CD4-positive, CD25-positive, alpha-beta regulatory T cell (primary cell): ENCODE data around the gene EPHA2. TPM values are rescaled to one million over a fixed set of nuclear protein-coding genes. Genes with fewer than 3 reads are reported as not detected.

Experiments used
- ATAC-seq, 2 donors: fragments of 150-1000 bp; cut with Tn5 transposase; one replicate each; pipeline ENCODE4 v1.10.0; 2021; ENCODE audit warnings: low read depth in 2 of 2, moderate number of reproducible peaks in 2 of 2, moderate library complexity in 1 of 2
- DNase-seq, 3 donors: peaks; one replicate each; pipeline versions ENCODE4 v3.0.0 to v3.0.0-alpha.2; 2012 to 2022; ENCODE audit warnings: mixed read lengths in 1 of 3
- H3K27ac ChIP-seq: one replicate; pipeline ENCODE4 v1.7.0; 2013; ENCODE audit warnings: mild to moderate bottlenecking, low read length; ENCODE audit not compliant: insufficient read depth, poor library complexity, severe bottlenecking
- H3K27me3 ChIP-seq: one replicate; pipeline ENCODE4 v1.7.0; 2013; ENCODE audit warnings: low read length; ENCODE audit not compliant: control insufficient read depth, insufficient read depth
- H3K36me3 ChIP-seq: one replicate; pipeline ENCODE4 v1.7.0; 2013; ENCODE audit warnings: mild to moderate bottlenecking, low read length, moderate library complexity; ENCODE audit not compliant: control insufficient read depth, insufficient read depth
- H3K4me1 ChIP-seq: 2 replicates; pipeline ENCODE4 v1.7.0; 2013; ENCODE audit warnings: mild to moderate bottlenecking, low read length; ENCODE audit not compliant: insufficient read depth, control insufficient read depth, poor library complexity, severe bottlenecking
- H3K4me3 ChIP-seq: one replicate; pipeline ENCODE4 v1.7.0; 2013; ENCODE audit warnings: low read depth, mild to moderate bottlenecking, low read length, moderate library complexity
- H3K9me3 ChIP-seq, 2 experiments: 1 replicate in 1 of 2; 2 replicates in 1 of 2; pipeline ENCODE4 v1.7.0; 2013; ENCODE audit warnings: low read length in 2 of 2, mild to moderate bottlenecking in 1 of 2, moderate library complexity in 1 of 2; ENCODE audit not compliant: control insufficient read depth in 2 of 2
- H3K27ac Mint-ChIP-seq, 3 donors: one replicate each; pipeline ENCODE4 v1.8.0; 2020 to 2022; ENCODE audit warnings: mild to moderate bottlenecking in 3 of 3, mixed read lengths in 3 of 3, moderate library complexity in 2 of 3
- H3K27me3 Mint-ChIP-seq: one replicate; pipeline ENCODE4 v1.8.0; 2022; ENCODE audit warnings: mild to moderate bottlenecking, mixed read lengths
- H3K36me3 Mint-ChIP-seq: one replicate; pipeline ENCODE4 v1.8.0; 2020; ENCODE audit warnings: mixed read lengths
- H3K4me1 Mint-ChIP-seq, 4 donors: one replicate each; pipeline ENCODE4 v1.8.0; 2020 to 2022; ENCODE audit warnings: mixed read lengths in 4 of 4, mild to moderate bottlenecking in 1 of 4
- H3K4me3 Mint-ChIP-seq, 4 donors: one replicate each; pipeline ENCODE4 v1.8.0; 2020 to 2022; ENCODE audit warnings: mild to moderate bottlenecking in 4 of 4, mixed read lengths in 4 of 4, moderate library complexity in 3 of 4
- H3K9me3 Mint-ChIP-seq, 7 donors: one replicate each; pipeline ENCODE4 v1.8.0; 2020 to 2022; ENCODE audit warnings: mixed read lengths in 7 of 7, mild to moderate bottlenecking in 3 of 7, moderate library complexity in 2 of 7
- polyA plus RNA-seq, 4 donors: library from polyadenylated mRNA; unstranded; fragments of 300-500 nt; fragmentation: Illumina TruSeq; gene quantifications; one replicate each; pipeline ENCODE4 v1.2.3, GENCODE V29; 2021
- total RNA-seq: library from RNA; stranded (reverse); gene quantifications from one replicate; pipeline ENCODE4 v1.2.3, GENCODE V29; 2022

EPHA2 gene
- total and polyA plus RNA-seq, 5 donors from 2014 or later = not detected

- Mint-ChIP-seq H3K36me3 (no peaks in the 10 kb centered on the region), H3K4me1 (no peaks in the 10 kb centered on the region), H3K4me3 (no peak overlapping the region), H3K9me3 (no peaks in the 10 kb centered on the region), H3K27ac (no peak overlapping the region), H3K27me3 (peaks cover 5% of the 10 kb centered on the region)
- Histone ChIP-seq H3K27ac (no peak overlapping the region), H3K4me1 (no peaks in the 10 kb centered on the region), H3K27me3 (no peaks in the 10 kb centered on the region), H3K36me3 (no peaks in the 10 kb centered on the region), H3K9me3 (no peaks in the 10 kb centered on the region), H3K4me3 (no peak overlapping the region)
- DNase-seq (no peak), ATAC-seq (no peak)
Measured at GRCh38 chr1:16137890-16138467, 17.9 kb downstream of the EPHA2 start.

GRCh38 chr1:16135501-16135900 is 20.4 kb downstream of the EPHA2 start:
- ATAC-seq (no peak), DNase-seq (no peak)
- Mint-ChIP-seq H3K27me3 (peaks cover 5% of the 10 kb centered on the region), H3K9me3 (no peaks in the 10 kb centered on the region), H3K36me3 (no peaks in the 10 kb centered on the region), H3K27ac (no peak overlapping the region), H3K4me3 (no peak overlapping the region), H3K4me1 (no peaks in the 10 kb centered on the region)
- Histone ChIP-seq H3K36me3 (no peaks in the 10 kb centered on the region), H3K4me3 (no peak overlapping the region), H3K27me3 (no peaks in the 10 kb centered on the region), H3K27ac (no peak overlapping the region), H3K4me1 (no peaks in the 10 kb centered on the region), H3K9me3 (no peaks in the 10 kb centered on the region)

- H3K4me3 Mint-ChIP-seq = no peak overlapping the region
- H3K36me3 ChIP-seq = no peaks in the 10 kb centered on the region
Measured at GRCh38 chr1:16134906-16135305, 21.0 kb downstream of the EPHA2 start.

GRCh38 chr1:16134066-16134801 is 21.6 kb downstream of the EPHA2 start:
- DNase-seq (no peak), ATAC-seq (no peak)
- Mint-ChIP-seq H3K4me1 (no peaks in the 10 kb centered on the region), H3K9me3 (peaks cover 0 to 2% (median 0%) of the 10 kb centered on the region in 7 donors), H3K27me3 (peaks cover 5% of the 10 kb centered on the region), H3K36me3 (no peaks in the 10 kb centered on the region), H3K27ac (no peak overlapping the region), H3K4me3 (no peak overlapping the region)
- no peaks in the 10 kb centered on the region for H3K36me3 ChIP-seq
- no peaks in the 10 kb centered on the region for H3K9me3 ChIP-seq
- no peak overlapping the region for H3K27ac ChIP-seq
- H3K4me1 ChIP-seq = no peaks in the 10 kb centered on the region
- H3K4me3 ChIP-seq = no peak overlapping the region
- no peaks in the 10 kb centered on the region for H3K27me3 ChIP-seq

More at GRCh38 chr1:16134906-16135305, 21.0 kb downstream of the EPHA2 start:
- Histone ChIP-seq H3K27me3 (no peaks in the 10 kb centered on the region), H3K4me3 (no peak overlapping the region), H3K4me1 (no peaks in the 10 kb centered on the region), H3K9me3 (no peaks in the 10 kb centered on the region), H3K27ac (no peak overlapping the region)
- DNase-seq = no peak
- H3K27me3 Mint-ChIP-seq = peaks cover 5% of the 10 kb centered on the region
- H3K4me1 Mint-ChIP-seq = no peaks in the 10 kb centered on the region
- no peaks in the 10 kb centered on the region for H3K36me3 Mint-ChIP-seq
- ATAC-seq = no peak
- H3K27ac Mint-ChIP-seq = no peak overlapping the region
- peaks cover 0 to 2% (median 0%) of the 10 kb centered on the region in 7 donors for H3K9me3 Mint-ChIP-seq

GRCh38 chr1:16133007-16133961 is 22.6 kb downstream of the EPHA2 start:
- no peak for ATAC-seq
- Mint-ChIP-seq H3K36me3 (no peaks in the 10 kb centered on the region), H3K4me3 (no peak overlapping the region), H3K4me1 (no peaks in the 10 kb centered on the region), H3K27me3 (peaks cover 5% of the 10 kb centered on the region), H3K27ac (no peak overlapping the region), H3K9me3 (peaks cover 0 to 2% (median 0%) of the 10 kb centered on the region in 7 donors)
- no peak overlapping the region for H3K4me3 ChIP-seq
- no peak for DNase-seq
- H3K36me3 ChIP-seq = no peaks in the 10 kb centered on the region
- H3K4me1 ChIP-seq = no peaks in the 10 kb centered on the region
- no peak overlapping the region for H3K27ac ChIP-seq
- H3K9me3 ChIP-seq = no peaks in the 10 kb centered on the region
- no peaks in the 10 kb centered on the region for H3K27me3 ChIP-seq

GRCh38 chr1:16132325-16132785 is 23.5 kb downstream of the EPHA2 start:
- no peaks in the 10 kb centered on the region for H3K4me1 Mint-ChIP-seq
- H3K27me3 ChIP-seq = no peaks in the 10 kb centered on the region
- H3K9me3 ChIP-seq = no peaks in the 10 kb centered on the region
- H3K4me3 Mint-ChIP-seq = no peak overlapping the region
- ATAC-seq = no peak
- H3K4me3 ChIP-seq = no peak overlapping the region
- peaks cover 10% of the 10 kb centered on the region for H3K27me3 Mint-ChIP-seq
- no peak overlapping the region for H3K27ac Mint-ChIP-seq
- no peaks in the 10 kb centered on the region for H3K4me1 ChIP-seq
- no peak for DNase-seq
- no peaks in the 10 kb centered on the region for H3K36me3 Mint-ChIP-seq
- H3K36me3 ChIP-seq = no peaks in the 10 kb centered on the region
- H3K9me3 Mint-ChIP-seq = peaks cover 0 to 2% (median 0%) of the 10 kb centered on the region in 7 donors
- no peak overlapping the region for H3K27ac ChIP-seq

GRCh38 chr1:16131636-16132324 is 24.1 kb downstream of the EPHA2 start:
- ATAC-seq (no peak), DNase-seq (no peak)
- no peaks in the 10 kb centered on the region for H3K27me3 ChIP-seq
- H3K9me3 Mint-ChIP-seq = peaks cover 0 to 2% (median 0%) of the 10 kb centered on the region in 7 donors
- no peaks in the 10 kb centered on the region for H3K4me1 ChIP-seq
- H3K4me3 Mint-ChIP-seq = no peak overlapping the region
- H3K36me3 ChIP-seq = no peaks in the 10 kb centered on the region
- no peaks in the 10 kb centered on the region for H3K4me1 Mint-ChIP-seq
- peaks cover 10% of the 10 kb centered on the region for H3K27me3 Mint-ChIP-seq
- no peak overlapping the region for H3K4me3 ChIP-seq
- no peaks in the 10 kb centered on the region for H3K36me3 Mint-ChIP-seq
- H3K27ac ChIP-seq = no peak overlapping the region
- no peak overlapping the region for H3K27ac Mint-ChIP-seq
- no peaks in the 10 kb centered on the region for H3K9me3 ChIP-seq
